AG09319 (cell line): ENCODE results near the gene PSMA3.
A peak's percentile ranks its signal among the peaks of the same experiment; 100 is the strongest.

Experiments used
- DNase-seq: peaks from one replicate; pipeline ENCODE4 v3.0.0-alpha.2; 2010; ENCODE audit warnings: low read depth; ENCODE audit errors: extremely low read depth
- TF ChIP-seq, protein P1 (sequence below): IDR thresholded peaks from 2 replicates; pipeline ENCODE4 v1.5.1; 2011; ENCODE audit warnings: low read depth, mild to moderate bottlenecking, inconsistent platforms, low read length, moderate library complexity

The PSMA3 gene

DNA sequence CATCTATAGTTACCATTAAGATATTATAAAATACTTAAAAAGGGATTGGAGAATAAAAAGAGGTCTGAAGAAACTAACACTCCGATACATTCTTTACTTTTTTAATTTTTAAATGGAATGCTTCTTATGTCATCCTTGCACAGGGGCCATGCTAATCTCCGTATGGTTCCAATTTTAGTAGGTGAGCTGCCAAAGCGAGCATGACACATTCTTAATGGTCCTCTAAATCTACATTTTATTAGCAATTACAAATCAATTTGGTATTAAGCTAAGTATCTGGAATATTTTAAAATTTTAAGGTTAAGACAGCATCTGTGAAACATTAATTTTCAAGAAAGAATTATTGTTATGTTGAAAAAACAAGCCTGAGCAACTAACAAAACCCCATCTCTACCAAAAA lies 47.5 kb downstream of the PSMA3 start:
- TF ChIP-seq, protein P1, sequence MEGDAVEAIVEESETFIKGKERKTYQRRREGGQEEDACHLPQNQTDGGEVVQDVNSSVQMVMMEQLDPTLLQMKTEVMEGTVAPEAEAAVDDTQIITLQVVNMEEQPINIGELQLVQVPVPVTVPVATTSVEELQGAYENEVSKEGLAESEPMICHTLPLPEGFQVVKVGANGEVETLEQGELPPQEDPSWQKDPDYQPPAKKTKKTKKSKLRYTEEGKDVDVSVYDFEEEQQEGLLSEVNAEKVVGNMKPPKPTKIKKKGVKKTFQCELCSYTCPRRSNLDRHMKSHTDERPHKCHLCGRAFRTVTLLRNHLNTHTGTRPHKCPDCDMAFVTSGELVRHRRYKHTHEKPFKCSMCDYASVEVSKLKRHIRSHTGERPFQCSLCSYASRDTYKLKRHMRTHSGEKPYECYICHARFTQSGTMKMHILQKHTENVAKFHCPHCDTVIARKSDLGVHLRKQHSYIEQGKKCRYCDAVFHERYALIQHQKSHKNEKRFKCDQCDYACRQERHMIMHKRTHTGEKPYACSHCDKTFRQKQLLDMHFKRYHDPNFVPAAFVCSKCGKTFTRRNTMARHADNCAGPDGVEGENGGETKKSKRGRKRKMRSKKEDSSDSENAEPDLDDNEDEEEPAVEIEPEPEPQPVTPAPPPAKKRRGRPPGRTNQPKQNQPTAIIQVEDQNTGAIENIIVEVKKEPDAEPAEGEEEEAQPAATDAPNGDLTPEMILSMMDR = no peak

DNA sequence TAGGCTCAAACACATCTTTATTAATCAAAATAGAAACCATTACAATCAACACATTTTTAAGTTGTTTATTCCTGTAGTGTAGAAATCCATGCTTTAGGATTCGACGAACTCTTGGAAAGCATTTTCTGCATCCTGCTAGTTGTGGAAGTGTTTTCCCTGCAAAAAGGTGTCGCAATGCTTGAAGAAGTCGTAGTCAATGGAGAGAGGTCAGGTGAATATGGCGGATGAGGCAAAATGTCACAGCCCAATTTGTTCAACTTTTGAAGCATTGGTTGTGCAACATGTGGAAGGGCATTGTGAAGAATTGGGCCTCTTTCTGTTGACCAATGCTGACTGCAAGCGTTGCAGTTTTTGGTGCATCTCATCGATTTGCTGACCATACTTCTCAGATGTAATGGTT lies 49.6 kb downstream of the PSMA3 start:
- DNase-seq = no peak
- TF ChIP-seq, protein P1 = no peak

More for the DNA sequence above, 47.5 kb downstream of the PSMA3 start:
- no peak for DNase-seq

DNA sequence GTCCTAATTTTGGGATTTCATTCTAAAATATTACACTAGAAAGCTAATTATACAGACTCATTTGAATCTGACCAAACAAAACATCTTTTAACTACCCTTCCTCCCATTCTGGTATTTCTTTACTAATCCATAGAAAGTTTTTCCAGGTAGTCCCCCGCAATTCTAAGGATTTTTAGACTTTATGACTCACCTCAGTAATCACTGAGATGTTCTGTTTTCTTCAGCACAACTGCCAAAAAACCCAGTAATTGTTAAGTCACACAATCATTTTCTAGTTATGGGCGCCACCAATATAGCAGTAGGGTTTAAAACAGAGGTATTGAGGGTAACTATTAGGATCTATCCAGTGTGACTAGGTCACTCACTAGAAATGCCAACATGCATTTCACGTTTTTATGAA lies 52.1 kb downstream of the PSMA3 start:
- TF ChIP-seq, protein P1 = no peak
- DNase-seq = no peak

DNA sequence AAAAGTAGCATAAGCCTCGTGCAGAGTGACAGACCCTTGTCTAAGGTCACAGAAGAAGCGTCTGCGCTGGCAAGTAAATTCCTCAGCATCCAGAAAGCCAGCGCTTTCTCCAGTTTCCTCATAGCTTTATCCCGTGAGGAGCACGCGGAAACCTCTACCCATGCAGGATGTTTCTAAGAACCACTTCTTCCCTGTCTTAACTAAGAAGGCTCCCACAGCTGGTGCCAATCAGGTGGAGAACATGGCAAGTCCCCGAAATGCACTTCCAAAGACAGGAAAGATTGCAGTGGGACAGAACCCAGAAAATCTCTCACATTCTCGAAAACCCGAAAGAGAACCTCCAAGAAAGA lies 52.7 kb downstream of the PSMA3 start:
- TF ChIP-seq, protein P1 = no peak
- no peak for DNase-seq

DNA sequence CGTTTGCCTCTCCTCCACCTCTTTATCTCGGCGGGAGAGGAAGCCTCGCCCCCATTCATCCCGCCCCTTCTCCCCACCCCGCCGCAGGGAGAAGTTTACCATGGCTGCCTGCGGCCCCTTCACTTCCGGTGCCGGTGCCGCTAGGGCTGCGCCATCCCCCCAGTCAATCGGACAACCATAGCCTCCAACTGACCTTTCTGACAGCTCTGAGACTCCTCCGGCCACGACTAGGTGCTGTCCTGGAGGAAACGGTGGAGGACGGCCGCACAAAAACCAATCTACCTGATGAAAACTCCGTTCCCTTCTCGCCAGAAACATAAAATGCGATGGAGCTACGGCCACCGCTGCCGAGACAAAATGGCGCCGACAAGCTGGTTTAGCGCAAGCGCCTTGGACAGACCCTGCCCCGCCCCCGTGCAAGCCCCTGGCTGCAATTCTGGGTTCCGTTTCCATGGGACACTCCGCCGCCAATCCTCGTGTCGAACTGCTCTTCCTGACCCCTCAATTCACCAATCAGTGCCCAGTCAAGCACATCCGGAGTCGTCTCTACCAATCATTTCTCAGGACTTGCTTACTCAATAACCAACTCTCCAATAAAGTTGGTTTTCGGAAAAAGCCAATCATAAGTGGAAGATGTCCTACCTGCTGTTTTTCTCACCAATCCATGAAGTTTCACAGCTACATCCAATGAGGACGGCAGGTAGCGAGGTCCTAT lies 53.3 kb downstream of the PSMA3 start:
- peak; percentile 100 for DNase-seq
- TF ChIP-seq, protein P1 = no peak; the same call in none of the 2 replicates

DNA sequence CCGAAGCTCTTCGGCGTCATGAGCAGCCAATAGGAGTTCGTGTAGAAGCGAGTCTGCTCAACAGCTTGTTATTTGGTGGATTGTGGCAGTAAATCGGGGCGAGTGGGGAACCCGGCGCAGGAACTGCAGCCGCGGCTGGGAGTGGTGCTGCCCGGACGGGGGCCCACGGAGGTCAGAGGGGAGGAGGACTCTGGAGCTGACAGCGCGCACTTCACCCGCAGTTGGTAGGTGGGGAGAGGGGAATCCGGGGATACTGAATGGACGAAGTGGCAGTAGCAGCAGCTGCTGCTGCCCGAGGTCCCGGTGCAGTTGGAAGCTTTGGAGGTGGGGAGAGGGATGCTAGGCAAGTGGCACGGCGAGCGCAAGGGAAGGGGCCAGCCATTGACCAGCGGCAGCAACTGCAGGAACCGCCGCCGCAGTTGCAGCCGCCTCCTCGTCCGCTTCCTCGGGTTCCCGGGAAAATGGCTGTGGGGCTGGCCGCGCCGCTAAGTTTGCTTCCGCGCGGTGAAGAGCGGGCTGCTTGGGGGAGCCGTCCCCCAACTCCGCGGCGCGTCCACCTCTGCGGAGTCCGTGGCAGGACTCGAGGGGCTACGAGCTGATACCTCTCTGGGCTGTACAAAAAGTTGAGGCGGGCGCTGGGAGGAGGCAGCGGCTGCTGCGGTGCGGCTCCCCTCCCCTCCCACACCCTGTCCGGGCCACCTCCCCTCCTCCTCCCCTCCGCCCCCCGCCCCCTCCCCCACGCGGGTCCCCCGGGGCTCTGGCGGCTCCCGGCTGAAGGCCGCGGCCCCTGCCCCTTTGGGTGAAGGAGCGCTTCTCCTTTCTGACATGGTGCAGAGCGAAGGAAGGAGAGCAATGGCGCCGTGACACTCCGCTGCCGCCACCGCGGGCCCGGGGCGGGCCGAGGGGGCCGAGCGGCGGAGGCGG lies 54.1 kb downstream of the PSMA3 start, which contains the start of gene ARID4A:
Gene ARID4A, plus strand, starts transcription at position 79 of the 924 bp plus-strand sequence. CDS start 1,300 bp downstream, outside the sequence.
- TF ChIP-seq, protein P1 = no peak
- DNase-seq = no peak
